Measurements from ENCODE around the gene RPA3.

Gene RPA3

GRCh38 chr7:7739204-7740036, 21.0 kb upstream of the RPA3 start:
- no peaks in the 10 kb centered on the region; the same call in 1 of the 2 replicates for H3K9me3 ChIP-seq (ENCODE audit: low read length)
- no peak overlapping the region for H3K9ac ChIP-seq (ENCODE audit: low read length)
- H3K27me3 ChIP-seq (ENCODE audit: insufficient read depth, low read length): no peaks in the 10 kb centered on the region
- no peaks in the 10 kb centered on the region for H3F3A ChIP-seq (ENCODE audit: insufficient read depth, low read length)
- H3K4me1 ChIP-seq (ENCODE audit: insufficient read depth, low read length, severe bottlenecking): peaks cover 18% of the 10 kb centered on the region
- H4K20me1 ChIP-seq (ENCODE audit: insufficient read depth, low read length): no peaks in the 10 kb centered on the region
- 0 out of 2 replicates have a peak overlapping the region, but pooled peaks have one; percentile 18 for H3K4me2 ChIP-seq (ENCODE audit: low read length)
- no peak overlapping the region for H2AFZ ChIP-seq (ENCODE audit: low read length)
- no peaks in the 10 kb centered on the region for H3K36me3 ChIP-seq (ENCODE audit: insufficient read depth, low read length)
- TF ChIP-seq EZH2 (IDR thresholded peaks at IDR 0.05; ENCODE audit: borderline replicate concordance, low read length): no peak
- TF ChIP-seq, protein P1, sequence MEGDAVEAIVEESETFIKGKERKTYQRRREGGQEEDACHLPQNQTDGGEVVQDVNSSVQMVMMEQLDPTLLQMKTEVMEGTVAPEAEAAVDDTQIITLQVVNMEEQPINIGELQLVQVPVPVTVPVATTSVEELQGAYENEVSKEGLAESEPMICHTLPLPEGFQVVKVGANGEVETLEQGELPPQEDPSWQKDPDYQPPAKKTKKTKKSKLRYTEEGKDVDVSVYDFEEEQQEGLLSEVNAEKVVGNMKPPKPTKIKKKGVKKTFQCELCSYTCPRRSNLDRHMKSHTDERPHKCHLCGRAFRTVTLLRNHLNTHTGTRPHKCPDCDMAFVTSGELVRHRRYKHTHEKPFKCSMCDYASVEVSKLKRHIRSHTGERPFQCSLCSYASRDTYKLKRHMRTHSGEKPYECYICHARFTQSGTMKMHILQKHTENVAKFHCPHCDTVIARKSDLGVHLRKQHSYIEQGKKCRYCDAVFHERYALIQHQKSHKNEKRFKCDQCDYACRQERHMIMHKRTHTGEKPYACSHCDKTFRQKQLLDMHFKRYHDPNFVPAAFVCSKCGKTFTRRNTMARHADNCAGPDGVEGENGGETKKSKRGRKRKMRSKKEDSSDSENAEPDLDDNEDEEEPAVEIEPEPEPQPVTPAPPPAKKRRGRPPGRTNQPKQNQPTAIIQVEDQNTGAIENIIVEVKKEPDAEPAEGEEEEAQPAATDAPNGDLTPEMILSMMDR (IDR thresholded peaks at IDR 0.05; ENCODE audit: low read length): no peak
- H3K27ac ChIP-seq (ENCODE audit: low read depth, low read length, poor library complexity, severe bottlenecking): peak overlapping the region; percentile 43
- H3K4me3 ChIP-seq (ENCODE audit: low read depth, low read length, poor library complexity, severe bottlenecking): no peak overlapping the region
- H3K9me2 ChIP-seq (ENCODE audit: low read depth, low read length): no peaks in the 10 kb centered on the region
- H3K79me2 ChIP-seq (ENCODE audit: insufficient read depth, low read length): no peaks in the 10 kb centered on the region

DNA sequence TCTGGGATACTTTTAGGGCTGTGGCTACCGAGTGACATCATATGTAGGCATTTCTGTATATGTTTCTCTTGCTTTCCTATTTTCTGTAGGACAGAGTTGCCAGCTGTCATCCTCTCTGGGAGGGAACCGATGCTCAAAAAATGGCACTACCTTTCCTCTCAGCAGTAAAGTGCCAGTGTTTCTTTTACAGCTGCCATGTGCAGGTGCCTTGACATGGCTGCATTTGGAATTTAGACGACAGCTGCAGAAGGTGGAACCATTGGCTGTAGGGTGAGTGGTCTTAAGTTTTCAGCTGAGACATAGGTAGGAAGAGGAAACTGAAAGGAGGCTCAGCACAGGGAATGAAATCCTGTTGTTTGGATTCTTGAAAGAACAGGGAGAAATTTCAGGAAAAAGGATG, 20.2 kb upstream of the RPA3 start:
- Histone ChIP-seq H3K27me3 (ENCODE audit: insufficient read depth, low read length) (no peaks in the 10 kb centered on the region), H3K9me2 (ENCODE audit: low read depth, low read length) (no peaks in the 10 kb centered on the region), H3K36me3 (ENCODE audit: insufficient read depth, low read length) (no peaks in the 10 kb centered on the region), H3F3A (ENCODE audit: insufficient read depth, low read length) (no peaks in the 10 kb centered on the region), H2AFZ (ENCODE audit: low read length) (no peak overlapping the region), H3K79me2 (ENCODE audit: insufficient read depth, low read length) (no peaks in the 10 kb centered on the region), H3K9ac (ENCODE audit: low read length) (no peak overlapping the region), H3K4me1 (ENCODE audit: insufficient read depth, low read length, severe bottlenecking) (peaks cover 18% of the 10 kb centered on the region), H4K20me1 (ENCODE audit: insufficient read depth, low read length) (no peaks in the 10 kb centered on the region), H3K27ac (ENCODE audit: low read depth, low read length, poor library complexity, severe bottlenecking) (no peak overlapping the region), H3K9me3 (ENCODE audit: low read length) (no peaks in the 10 kb centered on the region; the same call in 1 of the 2 replicates), H3K4me3 (ENCODE audit: low read depth, low read length, poor library complexity, severe bottlenecking) (no peak overlapping the region), H3K4me2 (ENCODE audit: low read length) (no peak overlapping the region)
- no peak for TF ChIP-seq EZH2 (IDR thresholded peaks at IDR 0.05; ENCODE audit: borderline replicate concordance, low read length)
- TF ChIP-seq, protein P1 (IDR thresholded peaks at IDR 0.05; ENCODE audit: low read length): no peak

DNA sequence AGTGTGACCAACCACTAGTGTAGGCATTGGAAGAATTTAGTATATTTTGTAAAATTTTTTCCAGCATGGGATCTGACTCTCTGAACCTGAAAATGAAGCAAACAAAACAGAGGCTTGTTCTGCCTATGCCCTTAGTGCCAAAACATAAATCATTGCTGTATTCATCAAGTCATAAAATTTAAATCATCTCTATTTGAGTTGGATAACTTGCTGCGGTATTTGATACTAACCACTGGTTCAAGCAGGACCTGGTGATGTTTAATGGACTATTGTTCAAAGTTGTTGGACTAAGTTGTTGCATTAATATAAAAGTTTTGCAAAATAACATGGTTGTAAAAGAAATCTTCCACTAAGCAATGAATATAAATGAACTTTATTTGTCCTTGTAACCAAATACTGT, 19.8 kb upstream of the RPA3 start:
- Histone ChIP-seq H3K9ac (ENCODE audit: low read length) (no peak overlapping the region), H3K27ac (ENCODE audit: low read depth, low read length, poor library complexity, severe bottlenecking) (no peak overlapping the region), H3K4me1 (ENCODE audit: insufficient read depth, low read length, severe bottlenecking) (peaks cover 18% of the 10 kb centered on the region), H3K79me2 (ENCODE audit: insufficient read depth, low read length) (no peaks in the 10 kb centered on the region), H3K4me3 (ENCODE audit: low read depth, low read length, poor library complexity, severe bottlenecking) (no peak overlapping the region), H3K27me3 (ENCODE audit: insufficient read depth, low read length) (no peaks in the 10 kb centered on the region), H3F3A (ENCODE audit: insufficient read depth, low read length) (no peaks in the 10 kb centered on the region), H2AFZ (ENCODE audit: low read length) (no peak overlapping the region), H3K9me3 (ENCODE audit: low read length) (no peaks in the 10 kb centered on the region; the same call in 1 of the 2 replicates), H4K20me1 (ENCODE audit: insufficient read depth, low read length) (no peaks in the 10 kb centered on the region), H3K4me2 (ENCODE audit: low read length) (no peak overlapping the region), H3K9me2 (ENCODE audit: low read depth, low read length) (no peaks in the 10 kb centered on the region), H3K36me3 (ENCODE audit: insufficient read depth, low read length) (no peaks in the 10 kb centered on the region)
- TF ChIP-seq EZH2 (IDR thresholded peaks at IDR 0.05; ENCODE audit: borderline replicate concordance, low read length): no peak

Data from OCI-LY1 (cell line).